MM.1S (cell line): Measurements from ENCODE around the gene H19.

Experiments
- DNase-seq: peaks from one replicate; pipeline ENCODE4 v3.0.0-alpha.2; 2015
- H2AFZ ChIP-seq: fragments of 300-600 bp; sonication (generic); 2 replicates; pipeline ENCODE4 v1.6.0; 2016; ENCODE audit warnings: antibody characterized with exemption, low read length
- H3F3A ChIP-seq: fragments of 300-600 bp; sonication (generic); 2 replicates; pipeline ENCODE4 v1.6.1; 2016; ENCODE audit warnings: mild to moderate bottlenecking, antibody characterized with exemption, low read length, moderate library complexity, mixed read lengths; ENCODE audit not compliant: insufficient read depth
- H3K27ac ChIP-seq: fragments of 300-600 bp; sonication (generic); 2 replicates; pipeline ENCODE4 v1.5.1; 2016; ENCODE audit warnings: mild to moderate bottlenecking, low read length
- H3K27me3 ChIP-seq: fragments of 300-600 bp; sonication (generic); replicated peaks from 2 replicates; pipeline ENCODE4 v1.6.0; 2016; ENCODE audit warnings: low read length; ENCODE audit not compliant: insufficient read depth
- H3K36me3 ChIP-seq: fragments of 300-600 bp; sonication (generic); replicated peaks from 2 replicates; pipeline ENCODE4 v1.6.1; 2016; ENCODE audit warnings: mild to moderate bottlenecking, low read length, mixed read lengths; ENCODE audit not compliant: insufficient read depth
- H3K4me1 ChIP-seq: fragments of 300-600 bp; sonication (generic); 2 replicates; pipeline ENCODE4 v1.6.1; 2016; ENCODE audit warnings: low read length, mixed read lengths
- H3K4me2 ChIP-seq: fragments of 300-600 bp; sonication (generic); 2 replicates; pipeline ENCODE4 v1.6.0; 2016; ENCODE audit warnings: low read depth, low read length
- H3K4me3 ChIP-seq: fragments of 300-600 bp; sonication (generic); 2 replicates; pipeline ENCODE4 v1.5.1; 2016; ENCODE audit warnings: low read length, mixed read lengths
- H3K79me2 ChIP-seq: fragments of 300-600 bp; sonication (generic); 2 replicates; pipeline ENCODE4 v1.6.1; 2016; ENCODE audit warnings: mixed run types, low read length, mixed read lengths
- H3K9ac ChIP-seq: fragments of 300-600 bp; sonication (generic); 2 replicates; pipeline ENCODE4 v1.6.1; 2016; ENCODE audit warnings: low read length, mixed read lengths
- H3K9me2 ChIP-seq: fragments of 300-600 bp; sonication (generic); replicated peaks from 2 replicates; pipeline ENCODE4 v1.6.1; 2016; ENCODE audit warnings: mild to moderate bottlenecking, low read length, mixed read lengths; ENCODE audit not compliant: insufficient read depth
- H3K9me3 ChIP-seq: fragments of 300-600 bp; sonication (generic); replicated peaks from 2 replicates; pipeline ENCODE4 v1.6.1; 2016; ENCODE audit warnings: mild to moderate bottlenecking, low read length, mixed read lengths; ENCODE audit not compliant: insufficient read depth
- H4K20me1 ChIP-seq: fragments of 300-600 bp; sonication (generic); 2 replicates; pipeline ENCODE4 v1.6.1; 2016; ENCODE audit warnings: mild to moderate bottlenecking, low read length, moderate library complexity, mixed read lengths; ENCODE audit not compliant: insufficient read depth
- EZH2 ChIP-seq: fragments of 300-600 bp; sonication (generic); optimal IDR thresholded peaks from 2 replicates; pipeline ENCODE3; 2017; ENCODE audit warnings: low read depth, mild to moderate bottlenecking, antibody characterized with exemption, low read length, mixed read lengths
- EZH2phosphoT487 ChIP-seq: fragments of 300-600 bp; sonication (generic); IDR thresholded peaks from 2 replicates; pipeline ENCODE4 v1.6.1; 2018; ENCODE audit warnings: antibody characterized with exemption, low read length
- TF ChIP-seq, protein P1 (sequence below): fragments of 300-600 bp; sonication (generic); IDR thresholded peaks from 2 replicates; pipeline ENCODE4 v1.5.1; 2016; ENCODE audit warnings: antibody characterized with exemption, low read length, mixed read lengths

H19 gene

GRCh38 chr11:2012440-2012839 lies 14.8 kb upstream of the H19 start:
- H4K20me1 ChIP-seq = no peaks in the 10 kb centered on the region
- no peaks in the 10 kb centered on the region for H3K9me3 ChIP-seq
- H3K27ac ChIP-seq = no peak overlapping the region
- H3K9me2 ChIP-seq = no peaks in the 10 kb centered on the region
- H3K79me2 ChIP-seq = no peaks in the 10 kb centered on the region
- no peak overlapping the region for H2AFZ ChIP-seq
- no peak for TF ChIP-seq EZH2phosphoT487
- TF ChIP-seq, protein P1, sequence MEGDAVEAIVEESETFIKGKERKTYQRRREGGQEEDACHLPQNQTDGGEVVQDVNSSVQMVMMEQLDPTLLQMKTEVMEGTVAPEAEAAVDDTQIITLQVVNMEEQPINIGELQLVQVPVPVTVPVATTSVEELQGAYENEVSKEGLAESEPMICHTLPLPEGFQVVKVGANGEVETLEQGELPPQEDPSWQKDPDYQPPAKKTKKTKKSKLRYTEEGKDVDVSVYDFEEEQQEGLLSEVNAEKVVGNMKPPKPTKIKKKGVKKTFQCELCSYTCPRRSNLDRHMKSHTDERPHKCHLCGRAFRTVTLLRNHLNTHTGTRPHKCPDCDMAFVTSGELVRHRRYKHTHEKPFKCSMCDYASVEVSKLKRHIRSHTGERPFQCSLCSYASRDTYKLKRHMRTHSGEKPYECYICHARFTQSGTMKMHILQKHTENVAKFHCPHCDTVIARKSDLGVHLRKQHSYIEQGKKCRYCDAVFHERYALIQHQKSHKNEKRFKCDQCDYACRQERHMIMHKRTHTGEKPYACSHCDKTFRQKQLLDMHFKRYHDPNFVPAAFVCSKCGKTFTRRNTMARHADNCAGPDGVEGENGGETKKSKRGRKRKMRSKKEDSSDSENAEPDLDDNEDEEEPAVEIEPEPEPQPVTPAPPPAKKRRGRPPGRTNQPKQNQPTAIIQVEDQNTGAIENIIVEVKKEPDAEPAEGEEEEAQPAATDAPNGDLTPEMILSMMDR = no peak
- TF ChIP-seq EZH2 = no peak
- no peaks in the 10 kb centered on the region for H3F3A ChIP-seq
- no peak overlapping the region for H3K4me2 ChIP-seq
- no peak overlapping the region for H3K4me3 ChIP-seq
- H3K4me1 ChIP-seq = no peaks in the 10 kb centered on the region
- H3K9ac ChIP-seq = no peak overlapping the region
- no peaks in the 10 kb centered on the region for H3K27me3 ChIP-seq
- no peaks in the 10 kb centered on the region for H3K36me3 ChIP-seq
- DNase-seq = no peak

DNA sequence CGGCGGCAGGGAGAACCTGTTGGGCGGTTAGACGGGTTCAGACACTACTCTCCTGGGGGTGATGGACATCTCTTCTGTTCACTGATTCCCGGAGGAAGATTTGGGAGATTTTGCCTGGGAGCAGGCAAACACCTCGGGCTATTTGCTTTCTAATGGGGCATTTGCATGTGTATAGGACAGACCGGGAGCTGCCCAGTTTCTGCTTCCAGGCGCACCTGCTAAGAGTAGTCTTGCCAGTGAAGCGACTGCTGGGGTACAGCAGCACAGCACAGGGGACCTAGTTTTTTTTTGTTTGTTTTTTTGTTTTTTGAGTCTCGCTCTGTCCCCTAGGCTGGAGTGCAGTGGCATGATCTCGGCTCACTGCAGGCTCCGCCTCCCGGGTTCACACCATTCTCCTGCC lies 6.8 kb upstream of the H19 start:
- DNase-seq = no peak
- TF ChIP-seq EZH2phosphoT487 (no peak), EZH2 (no peak)
- TF ChIP-seq, protein P1 = no peak

DNA sequence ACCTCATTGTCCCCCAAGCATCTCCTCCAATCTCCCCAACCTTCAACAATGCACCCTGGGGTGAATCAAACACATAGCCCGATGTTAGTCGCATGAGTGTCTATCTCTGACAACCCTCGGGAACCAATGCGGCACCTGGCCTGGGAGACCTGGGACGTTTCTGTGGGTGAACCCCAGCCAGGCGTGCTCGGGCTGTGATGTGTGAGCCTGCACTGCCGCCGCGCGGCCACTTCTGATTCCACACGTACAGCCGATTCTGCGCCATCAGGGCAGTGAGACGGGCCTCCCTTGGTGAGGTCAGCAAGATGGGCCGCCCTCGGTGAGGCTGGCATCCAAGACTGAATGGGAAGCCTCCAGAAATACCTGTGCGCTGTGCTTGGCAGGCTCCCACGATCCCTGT lies 5.2 kb upstream of the H19 start:
- no peaks in the 10 kb centered on the region for H3K9me2 ChIP-seq
- H3F3A ChIP-seq = no peaks in the 10 kb centered on the region
- H4K20me1 ChIP-seq = no peaks in the 10 kb centered on the region
- no peaks in the 10 kb centered on the region for H3K36me3 ChIP-seq
- H3K9ac ChIP-seq = no peak overlapping the region
- H3K27ac ChIP-seq = no peak overlapping the region
- H3K4me2 ChIP-seq = no peak overlapping the region
- no peaks in the 10 kb centered on the region for H3K9me3 ChIP-seq
- H3K27me3 ChIP-seq = no peaks in the 10 kb centered on the region
- DNase-seq = no peak
- H3K79me2 ChIP-seq = no peaks in the 10 kb centered on the region
- no peaks in the 10 kb centered on the region for H3K4me1 ChIP-seq
- no peak overlapping the region for H2AFZ ChIP-seq
- TF ChIP-seq, protein P1 = no peak
- H3K4me3 ChIP-seq = no peak overlapping the region

More for the DNA sequence above, 6.8 kb upstream of the H19 start:
- no peaks in the 10 kb centered on the region for H3K79me2 ChIP-seq
- H3K27me3 ChIP-seq = no peaks in the 10 kb centered on the region
- H3K4me1 ChIP-seq = no peaks in the 10 kb centered on the region
- H4K20me1 ChIP-seq = no peaks in the 10 kb centered on the region
- H3K4me2 ChIP-seq = no peak overlapping the region
- no peaks in the 10 kb centered on the region for H3K9me3 ChIP-seq
- H3F3A ChIP-seq = no peaks in the 10 kb centered on the region
- no peak overlapping the region for H2AFZ ChIP-seq
- no peak overlapping the region for H3K4me3 ChIP-seq
- H3K9ac ChIP-seq = no peak overlapping the region
- no peaks in the 10 kb centered on the region for H3K9me2 ChIP-seq
- H3K27ac ChIP-seq = no peak overlapping the region
- H3K36me3 ChIP-seq = no peaks in the 10 kb centered on the region
